Lung (tissue), 12 donors: ENCODE measurements around the gene WNT8B. TPM values are rescaled to one million over a fixed set of nuclear protein-coding genes. Genes with fewer than 3 reads are reported as not detected.

Source experiments
- ATAC-seq: fragments of 200-7000 bp; cut with Tn5 transposase; one replicate; pipeline ENCODE4 v1.9.1; 2020; ENCODE audit warnings: moderate number of reproducible peaks; ENCODE audit not compliant: insufficient read depth, low FRiP score
- DNase-seq, 3 donors: peaks; one replicate each; pipeline ENCODE4 v3.0.0-alpha.2; 2013 to 2017
- H3K27ac ChIP-seq, 2 donors: one replicate each; pipeline ENCODE4 v1.5.1; 2013; ENCODE audit warnings: mild to moderate bottlenecking in 2 of 2, moderate library complexity in 2 of 2, control low read depth in 1 of 2, inconsistent platforms in 1 of 2, low read depth in 1 of 2, low read length in 1 of 2
- H3K27me3 ChIP-seq, 3 donors: one replicate each; pipeline ENCODE4 v1.5.1; 2013; ENCODE audit warnings: low read length in 2 of 3; ENCODE audit not compliant: control insufficient read depth in 3 of 3, insufficient read depth in 3 of 3
- H3K36me3 ChIP-seq, 4 donors: one replicate each; pipeline ENCODE4 v1.5.1; 2013; ENCODE audit warnings: low read length in 4 of 4, mild to moderate bottlenecking in 1 of 4, moderate library complexity in 1 of 4; ENCODE audit not compliant: control insufficient read depth in 4 of 4, insufficient read depth in 4 of 4
- H3K4me1 ChIP-seq, 5 donors: one replicate each; pipeline ENCODE4 v1.5.1; 2013; ENCODE audit warnings: low read length in 5 of 5, mild to moderate bottlenecking in 2 of 5, moderate library complexity in 1 of 5; ENCODE audit not compliant: control insufficient read depth in 5 of 5, insufficient read depth in 5 of 5
- H3K4me3 ChIP-seq: one replicate; pipeline ENCODE4 v1.5.1; 2013; ENCODE audit warnings: mild to moderate bottlenecking, control low read depth, moderate library complexity
- H3K9ac ChIP-seq, 2 donors: one replicate each; pipeline ENCODE4 v1.5.1; 2013; ENCODE audit warnings: low read length in 2 of 2, control low read depth in 1 of 2; ENCODE audit not compliant: insufficient read depth in 1 of 2
- H3K9me3 ChIP-seq, 4 donors: one replicate each; pipeline ENCODE4 v1.5.1; 2013; ENCODE audit warnings: low read length in 3 of 4, mild to moderate bottlenecking in 1 of 4, moderate library complexity in 1 of 4; ENCODE audit not compliant: control insufficient read depth in 4 of 4, insufficient read depth in 3 of 4
- CTCF ChIP-seq: IDR thresholded peaks from 2 replicates; pipeline ENCODE4 v1.5.1; 2012; ENCODE audit warnings: mild to moderate bottlenecking; ENCODE audit errors: control extremely low read depth, extremely low read depth
- WGBS, 2 donors: extraction: QIAGEN DNeasy Blood & Tissue Kit; methylation state at CpG; one replicate each; pipeline ENCODE4 v1.1.7; 2013; 5-methylcytosine and 5-hydroxymethylcytosine counted together
- polyA plus RNA-seq, 2 donors: library from polyadenylated mRNA; stranded (reverse); fragments of 200-250 nt; gene quantifications; one replicate each; pipeline ENCODE4 v1.2.1, GENCODE V29; 2013
- total RNA-seq, 2 donors: library from RNA; depleted of rRNA in 1 of 2; stranded (reverse); fragments of >200 nt in 1 of 2; gene quantifications; one replicate each; pipeline ENCODE4 v1.2.1, GENCODE V29; 2014 to 2021
- donor health status: control.
- donor health status: control.
- donor health status: Bipolar disorder and iron deficiency.
- donor health status: healthy.
- donor health status: DM: yes; HTN: yes; CAD: no.

The WNT8B gene
- total and polyA plus RNA-seq, 4 donors: 0.02 to 0.15 (median 0.04) TPM; not detected in 1

DNA sequence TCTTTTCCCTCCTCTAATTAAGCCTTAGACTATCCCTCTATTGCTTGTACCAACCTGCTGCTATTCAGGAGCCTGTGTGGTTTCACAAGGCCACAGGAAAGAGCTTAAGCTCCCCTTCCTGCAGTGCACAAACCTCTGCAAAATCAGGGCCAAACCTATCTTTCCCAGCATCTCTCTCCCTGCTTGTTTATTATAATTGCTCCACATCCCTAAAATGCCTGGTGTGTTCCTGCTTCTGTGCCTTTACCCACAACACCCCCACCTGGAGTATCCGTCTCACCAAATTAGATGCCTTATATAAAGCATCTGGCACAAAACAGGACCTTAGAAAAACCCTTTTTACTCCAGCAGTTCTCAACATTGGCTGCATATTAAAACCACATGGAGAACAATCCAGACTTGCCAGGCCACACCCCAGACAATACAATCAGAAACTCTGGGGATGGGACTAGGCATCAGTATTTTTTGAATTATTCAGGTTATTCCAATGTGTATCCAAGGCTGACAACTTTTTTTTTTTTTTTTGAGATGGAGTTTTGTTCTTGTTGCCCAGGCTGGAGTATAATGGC, 40.2 kb downstream of the WNT8B start:
- Histone ChIP-seq H3K4me1 (no peaks in the 10 kb centered on the region), H3K27ac (no peak overlapping the region), H3K36me3 (peaks cover 13 to 26% (median 24%) of the 10 kb centered on the region in 4 donors), H3K9ac (no peak overlapping the region), H3K27me3 (no peaks in the 10 kb centered on the region), H3K4me3 (no peak overlapping the region), H3K9me3 (no peaks in the 10 kb centered on the region)
- 94 to 95% methylated on average over 1 of the region's 1 CpG for WGBS, 2 donors
- ATAC-seq (no peak), DNase-seq (no peak)
- TF ChIP-seq CTCF: no peak

- peaks cover 13 to 23% (median 22%) of the 10 kb centered on the region in 4 donors for H3K36me3 ChIP-seq
- 79 to 84% methylated on average over 5 of the region's 5 CpGs for WGBS, 2 donors
- no peak for DNase-seq
Observed at GRCh38 chr10:100504096-100504495, 41.3 kb downstream of the WNT8B start.

DNA sequence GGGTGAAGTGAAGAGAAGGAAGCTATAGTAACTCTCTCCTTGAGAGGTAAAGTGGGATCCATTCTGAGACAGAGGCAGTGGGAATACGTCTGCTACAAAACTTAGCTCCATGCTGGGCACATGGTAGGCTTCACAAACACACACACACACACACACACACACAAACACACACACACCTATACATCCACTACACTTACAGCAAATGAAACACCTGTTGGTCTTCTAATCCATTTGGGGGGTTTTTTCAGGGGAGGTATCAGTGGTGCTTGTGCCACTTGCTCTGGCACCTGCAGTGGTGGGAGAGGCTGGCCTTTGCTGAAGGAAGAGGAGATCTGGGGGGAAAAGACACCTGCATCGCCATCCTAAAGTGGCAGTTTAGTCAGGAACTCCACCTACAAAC, 42.4 kb downstream of the WNT8B start:
- WGBS, 2 donors: 94 to 95% methylated on average over 2 of the region's 2 CpGs
- no peak for TF ChIP-seq CTCF
- Histone ChIP-seq H3K4me1 (no peaks in the 10 kb centered on the region), H3K9me3 (no peaks in the 10 kb centered on the region), H3K27ac (no peak overlapping the region), H3K27me3 (no peaks in the 10 kb centered on the region), H3K4me3 (no peak overlapping the region), H3K36me3 (peaks cover 9 to 23% (median 16%) of the 10 kb centered on the region in 4 donors), H3K9ac (no peak overlapping the region)
- ATAC-seq: no peak
- DNase-seq: no peak

More at GRCh38 chr10:100504096-100504495, 41.3 kb downstream of the WNT8B start:
- Histone ChIP-seq H3K27ac (no peak overlapping the region), H3K9me3 (no peaks in the 10 kb centered on the region), H3K27me3 (no peaks in the 10 kb centered on the region), H3K4me1 (no peaks in the 10 kb centered on the region), H3K4me3 (no peak overlapping the region), H3K9ac (no peak overlapping the region)
- no peak for TF ChIP-seq CTCF
- ATAC-seq: no peak
